HEK293T (cell line): ENCODE data around the gene SLC26A8.
A peak's percentile ranks its signal among the peaks of the same experiment; 100 is the strongest.

Experiments used
- ARNT ChIP-seq: fragments of 450-650 bp; IDR thresholded peaks from 2 replicates; pipeline ENCODE4 v1.6.1; 2017; ENCODE audit warnings: mild to moderate bottlenecking
- BHLHE40 ChIP-seq: fragments of 450-650 bp; IDR thresholded peaks from 2 replicates; pipeline ENCODE4 v1.6.1; 2016; ENCODE audit warnings: mild to moderate bottlenecking, moderate library complexity, borderline replicate concordance
- CTBP1 ChIP-seq: fragments of 450-650 bp; IDR thresholded peaks from 2 replicates; pipeline ENCODE4 v1.6.1; 2016; ENCODE audit warnings: borderline replicate concordance
- ELF4 ChIP-seq: fragments of 450-650 bp; IDR thresholded peaks from 2 replicates; pipeline ENCODE4 v1.6.1; 2017; ENCODE audit warnings: antibody characterized with exemption
- FOXK2 ChIP-seq: fragments of 450-650 bp; IDR thresholded peaks from 2 replicates; pipeline ENCODE4 v1.6.1; 2016; ENCODE audit warnings: mild to moderate bottlenecking
- FOXM1 ChIP-seq: fragments of 450-650 bp; IDR thresholded peaks from 2 replicates; pipeline ENCODE4 v1.6.1; 2017; ENCODE audit warnings: mild to moderate bottlenecking, borderline replicate concordance
- L3MBTL2 ChIP-seq: fragments of 450-650 bp; conservative IDR thresholded peaks from 2 replicates; pipeline ENCODE4 v1.6.1; 2016; ENCODE audit warnings: mild to moderate bottlenecking
- NFRKB ChIP-seq: fragments of 450-650 bp; IDR thresholded peaks from 2 replicates; pipeline ENCODE4 v1.6.1; 2016; ENCODE audit warnings: mild to moderate bottlenecking, moderate library complexity
- PKNOX1 ChIP-seq: fragments of 450-650 bp; IDR thresholded peaks from 2 replicates; pipeline ENCODE4 v1.6.1; 2016
- SP1 ChIP-seq: fragments of 450-650 bp; IDR thresholded peaks from 2 replicates; pipeline ENCODE4 v1.6.1; 2017
- SUZ12 ChIP-seq: fragments of 450-650 bp; IDR thresholded peaks from 2 replicates; pipeline ENCODE4 v1.6.1; 2016; ENCODE audit warnings: mild to moderate bottlenecking
- TARDBP ChIP-seq: fragments of 450-650 bp; IDR thresholded peaks from 2 replicates; pipeline ENCODE4 v1.6.1; 2016
- ZNF384 ChIP-seq: fragments of 450-650 bp; IDR thresholded peaks from 2 replicates; pipeline ENCODE4 v1.6.1; 2016

- TF ChIP-seq BHLHE40 (no peak), PKNOX1 (no peak), SP1 (peak; percentile 84; the same call in 1 of the 2 replicates), SUZ12 (no peak), CTBP1 (no peak), FOXM1 (no peak), ARNT (no peak), ELF4 (peak; percentile 47; the same call in 1 of the 2 replicates), FOXK2 (no peak), L3MBTL2 (peak; percentile 61), TARDBP (no peak), ZNF384 (no peak), NFRKB (no peak)
These were observed 3.2 kb upstream of the SLC26A8 start, which contains the start of gene MAPK14 for GRCh38 chr6:36027501-36028087.
